SHP77 (cell line): ENCODE measurements around the gene PPP5C.
"Not testable (repeated sequence)": the region's sequence is repeated elsewhere in the genome, so short reads cannot be mapped to it uniquely, and the experiment has no call there.

ENCODE experiments used
- DNase-seq, 2 experiments: peaks; one replicate each; lab custom pipeline; 2025; lab: John Stamatoyannopoulos, UW

PPP5C gene

GRCh38 chr19:46346821-46347571 is at the start of gene PPP5C:
TSS of gene PPP5C (plus strand) at chr19:46347087. CDS start at chr19:46347097, 10 bp downstream.
- peak; percentile 87 to 94 for DNase-seq

- DNase-seq: no peak
These were observed 49.0 kb upstream of the PPP5C start for GRCh38 chr19:46297700-46298478.

- DNase-seq: no peak
These were observed 48.3 kb upstream of the PPP5C start for GRCh38 chr19:46298479-46299003.

- DNase-seq: peak; percentile 81 to 84
These were observed 47.8 kb upstream of the PPP5C start for GRCh38 chr19:46299004-46299509.

GRCh38 chr19:46299695-46300094 is 47.2 kb upstream of the PPP5C start:
- DNase-seq: no peak

- DNase-seq: no peak
These were observed 43.6 kb upstream of the PPP5C start for GRCh38 chr19:46303322-46303690.

- DNase-seq: no peak
These were observed 43.0 kb upstream of the PPP5C start for GRCh38 chr19:46303691-46304397.

- DNase-seq: no peak
These were observed 40.4 kb upstream of the PPP5C start for GRCh38 chr19:46306501-46306900.

- DNase-seq: no peak
These were observed 38.4 kb upstream of the PPP5C start for GRCh38 chr19:46308510-46308909.

- DNase-seq: no peak
These were observed 37.8 kb upstream of the PPP5C start for GRCh38 chr19:46309056-46309455.

- DNase-seq: no peak
These were observed 35.4 kb upstream of the PPP5C start for GRCh38 chr19:46311444-46311843.

- DNase-seq: not testable (repeated sequence)
These were observed 33.1 kb upstream of the PPP5C start for GRCh38 chr19:46313540-46314469.

- no peak for DNase-seq
These were observed 29.5 kb upstream of the PPP5C start for GRCh38 chr19:46317339-46317738.

- DNase-seq: no peak
These were observed 27.3 kb upstream of the PPP5C start for GRCh38 chr19:46319613-46320012.

GRCh38 chr19:46320559-46320958 is 26.3 kb upstream of the PPP5C start:
- no peak for DNase-seq

GRCh38 chr19:46321653-46322052 is 25.2 kb upstream of the PPP5C start:
- DNase-seq: no peak

GRCh38 chr19:46323227-46323626 is 23.7 kb upstream of the PPP5C start:
- not testable (repeated sequence) for DNase-seq

- DNase-seq: no peak
These were observed 22.6 kb upstream of the PPP5C start for GRCh38 chr19:46324277-46324676.

- no peak for DNase-seq
These were observed 20.3 kb upstream of the PPP5C start for GRCh38 chr19:46326608-46327007.

- DNase-seq: no peak
These were observed 18.8 kb upstream of the PPP5C start for GRCh38 chr19:46328079-46328478.

- no peak for DNase-seq
These were observed 16.5 kb upstream of the PPP5C start for GRCh38 chr19:46330319-46330918.
